Measurements from ENCODE around the gene TP53I11.

- TF ChIP-seq CTCF (IDR thresholded peaks at IDR 0.05) (no peak), POLR2A (IDR thresholded peaks at IDR 0.05) (no peak)
These were observed 21.9 kb downstream of the TP53I11 start for GRCh38 chr11:44928816-44929215.

Data from lower leg skin (tissue), 3 donors.